A673 (cell line): Measurements from ENCODE around the gene GPR151. TPM values are rescaled to one million over a fixed set of nuclear protein-coding genes. Genes with fewer than 3 reads are reported as not detected.

Experiments
- BruUV-seq: library from RNA; stranded (reverse); fragments of 400-500 nt; replicated peaks from 2 replicates; lab custom pipeline; 2021; lab: Mats Ljungman, UMichigan
- CTCF ChIA-PET: fragments of 300-600 bp; sonication (Branson Sonifier 250); formaldehyde crosslinking; loops from one replicate; lab custom pipeline; 2022; ENCODE audit warnings: antibody characterized with exemption; lab: Charles Lee
- POLR2A ChIA-PET: fragments of 300-600 bp; sonication (Branson Sonifier 250); formaldehyde crosslinking; loops from one replicate; lab custom pipeline; 2022; ENCODE audit warnings: antibody characterized with exemption; ENCODE audit not compliant: low non-redundant PET; lab: Charles Lee
- DNase-seq: peaks from one replicate; pipeline ENCODE4 v3.0.0-alpha.2; 2015; ENCODE audit warnings: low spot score
- H3K27ac ChIP-seq: fragments of 200-600 bp; sonication (generic); 2 replicates; pipeline ENCODE4 v1.5.1; 2016; ENCODE audit warnings: mixed run types, low read depth, mild to moderate bottlenecking, mixed read lengths, antibody characterized with exemption, low read length; ENCODE audit not compliant: poor library complexity, severe bottlenecking
- H3K27me3 ChIP-seq: fragments of 200-600 bp; sonication (generic); replicated peaks from 2 replicates; pipeline ENCODE4 v1.6.1; 2017; ENCODE audit warnings: mixed run types, low read depth, mild to moderate bottlenecking, mixed read lengths, antibody characterized with exemption, low read length; ENCODE audit not compliant: insufficient read depth, poor library complexity
- H3K36me3 ChIP-seq: fragments of 200-600 bp; sonication (generic); 2 replicates; pipeline ENCODE4 v1.6.1; 2016; ENCODE audit warnings: mixed run types, mild to moderate bottlenecking, mixed read lengths, antibody characterized with exemption, low read length; ENCODE audit not compliant: insufficient read depth, poor library complexity, severe bottlenecking
- H3K4me1 ChIP-seq: fragments of 200-600 bp; sonication (generic); 2 replicates; pipeline ENCODE4 v1.6.1; 2017; ENCODE audit warnings: mixed run types, mild to moderate bottlenecking, mixed read lengths, antibody characterized with exemption, low read length; ENCODE audit not compliant: insufficient read depth, poor library complexity, severe bottlenecking
- H3K4me3 ChIP-seq: fragments of 200-600 bp; sonication (generic); 2 replicates; pipeline ENCODE4 v1.5.1; 2016; ENCODE audit warnings: low read depth, mixed run types, mild to moderate bottlenecking, mixed read lengths, low read length; ENCODE audit not compliant: poor library complexity, severe bottlenecking
- H3K9me3 ChIP-seq: fragments of 200-600 bp; sonication (generic); 2 replicates; pipeline ENCODE4 v1.6.1; 2016; ENCODE audit warnings: mixed run types, low read depth, mild to moderate bottlenecking, mixed read lengths, antibody characterized with exemption, low read length; ENCODE audit not compliant: poor library complexity, severe bottlenecking
- EZH2 ChIP-seq: fragments of 200-600 bp; sonication (generic); IDR thresholded peaks from 2 replicates; pipeline ENCODE4 v1.6.1; 2017; ENCODE audit warnings: borderline replicate concordance, low read depth, mild to moderate bottlenecking, mixed read lengths, antibody characterized with exemption, low read length; ENCODE audit not compliant: poor library complexity, severe bottlenecking
- intact Hi-C: fragments of 100-400 bp; cut with micrococcal nuclease; formaldehyde crosslinking; loops from one replicate; pipeline ENCODE4 v1.10.0; 2022; ENCODE audit not compliant: unreplicated experiment
- total RNA-seq: library from RNA; stranded (reverse); gene quantifications from 2 replicates; pipeline ENCODE4 v1.2.3, GENCODE V29; 2021
- TF ChIP-seq, protein P1 (sequence below): fragments of 300-800, 200-600 bp; sonication (generic); conservative IDR thresholded peaks from 2 replicates; pipeline ENCODE4 v1.5.1; 2017; ENCODE audit warnings: low read depth, mild to moderate bottlenecking, antibody characterized with exemption, low read length, moderate library complexity, mixed read lengths

Gene GPR151
- total RNA-seq, 1 experiment from 2014 or later, result not detected

DNA sequence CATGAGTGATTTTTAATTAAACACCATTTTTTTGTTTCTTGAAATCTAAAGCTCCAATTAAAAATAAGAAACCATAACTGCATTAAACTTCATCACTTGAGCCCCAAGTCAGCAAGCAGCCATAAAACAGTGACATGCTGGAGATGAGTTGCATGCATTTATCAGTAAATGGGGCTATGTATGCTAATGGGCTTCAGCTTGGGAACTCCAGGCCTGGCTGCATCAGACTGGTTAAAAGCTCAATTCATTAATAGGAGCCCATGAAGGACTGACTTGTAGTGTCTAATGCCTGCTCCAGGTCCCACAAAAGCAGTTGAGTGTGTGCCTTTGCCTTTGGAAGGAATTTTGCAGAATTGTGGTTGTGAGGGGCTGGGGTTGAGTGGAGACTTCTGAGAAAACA lies 33.6 kb upstream of the GPR151 start:
- peaks cover 50% of the 10 kb centered on the region for H3K27me3 ChIP-seq
- DNase-seq, result no peak
- H3K9me3 ChIP-seq, result no peaks in the 10 kb centered on the region
- no peaks in the 10 kb centered on the region for H3K4me1 ChIP-seq
- BruUV-seq, result no TSS peak
- ChIA-PET CTCF (interaction anchor here (0.6 to 1.3 kb wide), 3 partner anchors 11 to 508 kb away, joined by 3 read pairs; no protein-coding TSS in a partner anchor), POLR2A (no interaction called here)
- no peak overlapping the region for H3K27ac ChIP-seq
- intact Hi-C loops, result no loop called here
- no peaks in the 10 kb centered on the region for H3K36me3 ChIP-seq
- no peak for TF ChIP-seq EZH2
- TF ChIP-seq, protein P1, sequence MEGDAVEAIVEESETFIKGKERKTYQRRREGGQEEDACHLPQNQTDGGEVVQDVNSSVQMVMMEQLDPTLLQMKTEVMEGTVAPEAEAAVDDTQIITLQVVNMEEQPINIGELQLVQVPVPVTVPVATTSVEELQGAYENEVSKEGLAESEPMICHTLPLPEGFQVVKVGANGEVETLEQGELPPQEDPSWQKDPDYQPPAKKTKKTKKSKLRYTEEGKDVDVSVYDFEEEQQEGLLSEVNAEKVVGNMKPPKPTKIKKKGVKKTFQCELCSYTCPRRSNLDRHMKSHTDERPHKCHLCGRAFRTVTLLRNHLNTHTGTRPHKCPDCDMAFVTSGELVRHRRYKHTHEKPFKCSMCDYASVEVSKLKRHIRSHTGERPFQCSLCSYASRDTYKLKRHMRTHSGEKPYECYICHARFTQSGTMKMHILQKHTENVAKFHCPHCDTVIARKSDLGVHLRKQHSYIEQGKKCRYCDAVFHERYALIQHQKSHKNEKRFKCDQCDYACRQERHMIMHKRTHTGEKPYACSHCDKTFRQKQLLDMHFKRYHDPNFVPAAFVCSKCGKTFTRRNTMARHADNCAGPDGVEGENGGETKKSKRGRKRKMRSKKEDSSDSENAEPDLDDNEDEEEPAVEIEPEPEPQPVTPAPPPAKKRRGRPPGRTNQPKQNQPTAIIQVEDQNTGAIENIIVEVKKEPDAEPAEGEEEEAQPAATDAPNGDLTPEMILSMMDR, result no peak
- H3K4me3 ChIP-seq, result no peak overlapping the region

DNA sequence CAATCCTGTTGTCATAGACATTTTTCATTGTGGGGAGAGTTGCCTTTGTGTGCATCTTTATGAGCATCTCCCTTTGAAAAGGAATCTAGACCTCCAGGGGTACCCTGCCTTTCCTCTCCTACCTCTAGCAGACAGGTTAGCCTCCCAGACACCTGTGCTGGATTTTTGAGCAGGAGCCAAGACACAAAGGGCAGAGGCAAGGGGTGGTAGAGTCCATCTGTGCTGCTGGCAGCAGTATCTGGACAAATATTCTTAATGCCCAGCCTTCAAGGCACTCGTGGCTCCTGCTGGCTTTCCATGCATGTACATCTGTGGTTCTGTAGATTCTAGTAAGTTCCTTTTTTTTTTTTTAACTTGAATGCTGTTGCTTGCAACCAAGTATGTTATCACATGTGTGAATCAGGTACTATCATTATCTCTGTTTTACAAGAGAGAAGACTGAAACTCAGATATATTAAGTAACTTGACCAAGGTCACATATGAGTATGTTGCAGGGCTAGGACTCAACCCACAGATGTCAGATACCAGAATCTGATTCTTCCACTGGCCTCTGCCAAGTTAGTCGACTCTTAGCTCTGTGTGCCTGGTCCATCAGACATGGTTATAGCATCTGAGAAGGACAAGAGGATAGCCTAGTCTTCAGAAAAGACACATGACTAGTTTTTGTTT lies 32.9 kb upstream of the GPR151 start:
- ChIA-PET POLR2A (no interaction called here), CTCF (interaction anchor here (0.6 to 1.3 kb wide), 3 partner anchors 10 to 508 kb away, joined by 3 read pairs; no protein-coding TSS in a partner anchor)
- no peak for DNase-seq
- no peaks in the 10 kb centered on the region for H3K4me1 ChIP-seq
- H3K9me3 ChIP-seq, result no peaks in the 10 kb centered on the region
- no peak overlapping the region for H3K27ac ChIP-seq
- intact Hi-C loops, result no loop called here
- no peaks in the 10 kb centered on the region for H3K36me3 ChIP-seq
- TF ChIP-seq EZH2, result no peak
- TF ChIP-seq, protein P1, result no peak
- H3K4me3 ChIP-seq, result no peak overlapping the region
- no TSS peak for BruUV-seq
- H3K27me3 ChIP-seq, result peaks cover 43% of the 10 kb centered on the region

GRCh38 chr5:146544232-146544631 lies 28.2 kb upstream of the GPR151 start:
- intact Hi-C loops, result no loop called here
- no TSS peak for BruUV-seq
- POLR2A ChIA-PET, result no interaction called here

More at GRCh38 chr5:146544232-146544631, 28.2 kb upstream of the GPR151 start:
- Histone ChIP-seq H3K27ac (no peak overlapping the region), H3K27me3 (peaks cover 11% of the 10 kb centered on the region), H3K4me3 (no peak overlapping the region), H3K36me3 (no peaks in the 10 kb centered on the region), H3K9me3 (no peaks in the 10 kb centered on the region), H3K4me1 (no peaks in the 10 kb centered on the region)
- DNase-seq, result no peak
- TF ChIP-seq, protein P1, result no peak
- TF ChIP-seq EZH2, result no peak
- CTCF ChIA-PET, result no interaction called here
